Measurements from ENCODE around the gene FBXO11. TPM values are rescaled to one million over a fixed set of nuclear protein-coding genes. Genes with fewer than 3 reads are reported as not detected.
A peak's percentile ranks its signal among the peaks of the same experiment; 100 is the strongest.

FBXO11 gene
- total RNA-seq, 1 donor from 2014 or later, result 50.1 TPM

DNA sequence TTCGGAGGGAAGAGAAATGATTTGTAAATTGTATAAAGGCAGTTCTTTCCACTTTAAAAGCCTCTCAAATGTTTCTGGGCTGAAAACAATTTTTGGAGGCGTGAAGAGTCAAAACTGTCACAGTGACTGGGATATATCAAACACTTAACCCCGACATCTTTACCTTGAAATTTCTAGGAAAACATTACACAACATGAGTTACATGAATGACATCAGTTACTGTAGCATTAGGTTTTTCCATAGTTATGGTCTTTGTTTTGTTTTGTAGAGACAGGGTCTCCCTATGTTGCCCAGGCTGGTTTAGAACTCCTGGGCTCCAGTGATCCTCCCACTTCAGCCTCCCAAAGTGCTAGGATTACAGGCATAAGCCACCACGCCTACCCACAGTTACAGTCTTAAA is 97.7 kb downstream of the FBXO11 start:
- DNase-seq, result no peak
- H3K27me3 Mint-ChIP-seq, result no peaks in the 10 kb centered on the region
- intact Hi-C loops (cut with micrococcal nuclease), result no loop called here
- peak overlapping the region; percentile 38 for H3K27ac Mint-ChIP-seq
- peaks cover 71% of the 10 kb centered on the region for H3K36me3 Mint-ChIP-seq (ENCODE audit: low read depth)
- H3K9me3 Mint-ChIP-seq, result no peaks in the 10 kb centered on the region
- peaks cover 21% of the 10 kb centered on the region for H3K4me1 Mint-ChIP-seq
- H3K4me3 Mint-ChIP-seq, result no peak overlapping the region

DNA sequence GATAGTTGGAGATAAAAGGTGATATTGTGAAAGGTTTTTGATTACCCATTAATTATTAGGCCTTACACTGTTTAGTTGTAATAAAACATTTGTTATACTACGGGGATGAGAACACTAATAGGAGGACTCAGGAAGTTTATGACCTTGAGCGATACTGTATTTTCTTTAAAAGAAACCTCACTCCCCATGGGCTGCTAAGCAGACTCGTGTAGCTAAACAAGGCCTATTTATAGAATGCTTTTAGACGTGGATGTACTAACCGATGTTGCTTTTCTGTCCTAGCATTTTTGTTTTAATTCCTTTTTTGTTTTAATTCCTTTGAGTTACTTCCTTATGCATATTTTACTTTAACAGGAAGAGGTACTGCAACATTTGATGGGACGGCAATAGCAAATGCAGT is 100.4 kb downstream of the FBXO11 start:
- peaks cover 5% of the 10 kb centered on the region for H3K4me1 Mint-ChIP-seq
- H3K27me3 Mint-ChIP-seq, result no peaks in the 10 kb centered on the region
- H3K9me3 Mint-ChIP-seq, result peaks cover 7% of the 10 kb centered on the region
- H3K27ac Mint-ChIP-seq, result no peak overlapping the region
- no peak overlapping the region for H3K4me3 Mint-ChIP-seq
- peaks cover 71% of the 10 kb centered on the region for H3K36me3 Mint-ChIP-seq (ENCODE audit: low read depth)
- intact Hi-C loops (cut with micrococcal nuclease), result no loop called here
- no peak for DNase-seq

DNA sequence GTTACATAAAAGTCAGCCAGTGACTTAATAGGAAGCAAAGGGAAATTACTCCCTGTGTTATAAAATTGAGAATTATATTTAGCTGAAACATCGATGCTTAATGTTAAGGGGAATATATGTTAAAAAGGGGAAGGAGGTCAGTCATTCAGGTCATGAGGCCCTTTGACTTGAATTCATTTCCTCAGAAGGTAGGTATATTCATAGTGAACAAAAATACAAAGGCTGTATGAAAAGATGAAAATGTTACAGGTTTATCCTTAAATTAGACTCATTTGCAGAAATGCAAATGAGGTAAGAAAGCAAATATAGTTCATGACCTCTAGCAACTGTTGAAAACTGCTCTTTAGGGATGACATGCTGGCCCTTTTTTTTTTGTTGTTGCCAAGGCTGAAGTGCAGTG is 102.5 kb downstream of the FBXO11 start:
- Mint-ChIP-seq H3K4me1 (peaks cover 5% of the 10 kb centered on the region), H3K9me3 (peaks cover 7% of the 10 kb centered on the region), H3K27me3 (no peaks in the 10 kb centered on the region), H3K36me3 (ENCODE audit: low read depth) (peaks cover 87% of the 10 kb centered on the region), H3K27ac (no peak overlapping the region), H3K4me3 (no peak overlapping the region)
- no peak for DNase-seq
- intact Hi-C loops (cut with micrococcal nuclease), result no loop called here

DNA sequence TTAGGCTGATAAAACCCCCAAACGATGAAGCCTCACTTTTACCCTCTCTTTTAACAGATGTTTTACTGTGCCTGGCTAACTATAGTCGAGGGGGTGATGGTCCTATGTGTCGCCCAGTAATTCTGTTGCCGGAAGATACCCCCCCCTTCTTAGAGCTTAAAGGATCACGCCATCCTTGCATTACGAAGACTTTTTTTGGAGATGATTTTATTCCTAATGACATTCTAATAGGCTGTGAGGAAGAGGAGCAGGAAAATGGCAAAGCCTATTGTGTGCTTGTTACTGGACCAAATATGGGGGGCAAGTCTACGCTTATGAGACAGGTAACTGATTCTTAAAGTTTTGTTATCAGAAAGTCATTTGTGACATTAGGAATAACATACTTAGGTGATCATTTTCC is 102.9 kb downstream of the FBXO11 start:
- intact Hi-C loops (cut with micrococcal nuclease), result no loop called here
- Mint-ChIP-seq H3K9me3 (peaks cover 7% of the 10 kb centered on the region), H3K27ac (no peak overlapping the region), H3K4me1 (peaks cover 8% of the 10 kb centered on the region), H3K27me3 (no peaks in the 10 kb centered on the region), H3K36me3 (ENCODE audit: low read depth) (peaks cover 89% of the 10 kb centered on the region), H3K4me3 (no peak overlapping the region)
- DNase-seq, result no peak

DNA sequence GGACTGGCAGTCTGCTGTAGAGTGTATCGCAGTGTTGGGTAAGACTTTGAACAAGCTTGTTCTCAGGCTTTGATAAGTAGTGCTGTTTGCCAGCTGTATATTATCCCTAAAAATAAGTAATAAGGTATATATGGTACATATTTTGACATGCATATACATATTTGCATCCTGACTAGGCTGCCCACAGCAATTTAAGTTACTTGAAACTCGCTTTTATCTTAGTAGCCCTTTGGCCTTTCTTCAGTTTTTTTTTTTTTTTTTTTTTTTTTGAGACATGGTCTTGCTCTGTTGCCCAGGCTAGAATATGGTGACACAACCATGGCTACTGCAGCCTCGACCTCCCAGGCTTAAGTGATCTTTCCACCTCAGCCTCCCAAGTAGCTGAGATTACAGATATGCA is 105.2 kb downstream of the FBXO11 start:
- Mint-ChIP-seq H3K27me3 (no peaks in the 10 kb centered on the region), H3K27ac (no peak overlapping the region), H3K36me3 (ENCODE audit: low read depth) (peaks cover 90% of the 10 kb centered on the region), H3K9me3 (peaks cover 7% of the 10 kb centered on the region), H3K4me1 (peaks cover 6% of the 10 kb centered on the region), H3K4me3 (no peak overlapping the region)
- intact Hi-C loops (cut with micrococcal nuclease), result no loop called here
- no peak for DNase-seq

DNA sequence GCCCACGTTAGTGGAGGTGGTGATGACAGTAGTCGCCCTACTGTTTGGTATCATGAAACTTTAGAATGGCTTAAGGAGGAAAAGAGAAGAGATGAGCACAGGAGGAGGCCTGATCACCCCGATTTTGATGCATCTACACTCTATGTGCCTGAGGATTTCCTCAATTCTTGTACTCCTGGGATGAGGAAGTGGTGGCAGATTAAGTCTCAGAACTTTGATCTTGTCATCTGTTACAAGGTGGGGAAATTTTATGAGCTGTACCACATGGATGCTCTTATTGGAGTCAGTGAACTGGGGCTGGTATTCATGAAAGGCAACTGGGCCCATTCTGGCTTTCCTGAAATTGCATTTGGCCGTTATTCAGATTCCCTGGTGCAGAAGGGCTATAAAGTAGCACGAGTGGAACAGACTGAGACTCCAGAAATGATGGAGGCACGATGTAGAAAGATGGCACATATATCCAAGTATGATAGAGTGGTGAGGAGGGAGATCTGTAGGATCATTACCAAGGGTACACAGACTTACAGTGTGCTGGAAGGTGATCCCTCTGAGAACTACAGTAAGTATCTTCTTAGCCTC is 107.2 kb downstream of the FBXO11 start:
- H3K36me3 Mint-ChIP-seq (ENCODE audit: low read depth), result peaks cover 89% of the 10 kb centered on the region
- no peak overlapping the region for H3K27ac Mint-ChIP-seq
- no peaks in the 10 kb centered on the region for H3K27me3 Mint-ChIP-seq
- H3K4me3 Mint-ChIP-seq, result no peak overlapping the region
- DNase-seq, result no peak
- intact Hi-C loops (cut with micrococcal nuclease), result no loop called here
- peaks cover 8% of the 10 kb centered on the region for H3K4me1 Mint-ChIP-seq
- H3K9me3 Mint-ChIP-seq, result peaks cover 7% of the 10 kb centered on the region

DNA sequence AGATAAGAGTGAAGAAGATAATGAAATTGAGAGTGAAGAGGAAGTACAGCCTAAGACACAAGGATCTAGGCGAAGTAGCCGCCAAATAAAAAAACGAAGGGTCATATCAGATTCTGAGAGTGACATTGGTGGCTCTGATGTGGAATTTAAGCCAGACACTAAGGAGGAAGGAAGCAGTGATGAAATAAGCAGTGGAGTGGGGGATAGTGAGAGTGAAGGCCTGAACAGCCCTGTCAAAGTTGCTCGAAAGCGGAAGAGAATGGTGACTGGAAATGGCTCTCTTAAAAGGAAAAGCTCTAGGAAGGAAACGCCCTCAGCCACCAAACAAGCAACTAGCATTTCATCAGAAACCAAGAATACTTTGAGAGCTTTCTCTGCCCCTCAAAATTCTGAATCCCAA is 107.7 kb downstream of the FBXO11 start:
- no peak overlapping the region for H3K4me3 Mint-ChIP-seq
- H3K27ac Mint-ChIP-seq, result peak overlapping the region; percentile 8
- H3K36me3 Mint-ChIP-seq (ENCODE audit: low read depth), result peaks cover 86% of the 10 kb centered on the region
- intact Hi-C loops (cut with micrococcal nuclease), result no loop called here
- peaks cover 8% of the 10 kb centered on the region for H3K4me1 Mint-ChIP-seq
- H3K27me3 Mint-ChIP-seq, result no peaks in the 10 kb centered on the region
- DNase-seq, result no peak
- H3K9me3 Mint-ChIP-seq, result peaks cover 7% of the 10 kb centered on the region

DNA sequence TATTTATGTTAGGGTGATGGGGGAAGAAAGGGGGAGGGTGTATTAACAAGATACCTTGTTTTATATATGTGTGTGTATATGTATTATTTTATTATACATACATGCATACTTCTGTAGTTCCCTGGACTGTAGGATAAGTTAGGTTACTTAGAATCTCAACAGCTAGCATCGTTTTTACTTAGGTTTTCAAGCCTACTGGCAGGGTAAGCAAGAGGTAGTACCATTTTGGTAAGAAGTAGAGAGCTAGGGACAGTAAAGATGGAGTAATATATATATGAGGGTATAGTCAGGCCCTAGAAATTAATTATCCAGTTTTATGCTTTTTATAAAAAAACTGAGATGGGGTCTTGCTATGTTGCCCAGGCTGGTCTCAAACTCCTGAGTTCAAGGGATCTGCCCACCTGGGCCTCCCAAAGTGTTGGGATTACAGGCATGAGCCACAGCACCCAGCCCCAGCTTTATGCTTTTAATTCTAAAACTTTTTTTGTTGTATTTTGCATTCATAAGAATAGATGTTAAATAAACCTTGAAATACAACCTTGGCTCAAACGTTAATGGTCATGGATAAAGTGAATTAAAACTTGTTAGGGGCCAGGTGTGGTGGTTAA is 110.1 kb downstream of the FBXO11 start:
- Mint-ChIP-seq H3K4me3 (no peak overlapping the region), H3K36me3 (ENCODE audit: low read depth) (peaks cover 70% of the 10 kb centered on the region), H3K9me3 (no peaks in the 10 kb centered on the region), H3K4me1 (peaks cover 8% of the 10 kb centered on the region), H3K27ac (no peak overlapping the region), H3K27me3 (no peaks in the 10 kb centered on the region)
- intact Hi-C loops (cut with micrococcal nuclease), result no loop called here
- no peak for DNase-seq

DNA sequence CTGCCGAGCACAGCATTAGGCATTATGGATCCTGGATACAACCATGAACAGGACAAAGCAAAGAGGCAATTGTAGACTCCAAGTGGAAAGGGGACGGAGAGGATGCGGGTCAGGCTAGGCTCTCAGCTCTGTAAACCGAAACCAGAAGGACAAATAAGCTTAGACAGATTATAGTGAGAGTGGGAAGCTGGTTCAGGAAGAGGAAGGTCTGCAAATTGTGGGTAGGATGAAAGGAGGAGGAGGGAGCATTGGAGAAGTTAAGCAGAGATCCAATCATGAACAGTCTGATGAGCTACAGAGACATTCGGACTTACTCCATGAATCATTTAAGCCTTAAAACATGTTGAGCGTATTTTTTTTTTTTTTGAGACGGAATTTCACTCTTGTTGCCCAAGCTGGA is 120.3 kb downstream of the FBXO11 start:
- peak overlapping the region; percentile 17 for H3K27ac Mint-ChIP-seq
- H3K9me3 Mint-ChIP-seq, result no peaks in the 10 kb centered on the region
- H3K36me3 Mint-ChIP-seq (ENCODE audit: low read depth), result peaks cover 28% of the 10 kb centered on the region
- intact Hi-C loops (cut with micrococcal nuclease), result no loop called here
- H3K4me1 Mint-ChIP-seq, result peaks cover 17% of the 10 kb centered on the region
- H3K27me3 Mint-ChIP-seq, result no peaks in the 10 kb centered on the region
- H3K4me3 Mint-ChIP-seq, result peak overlapping the region; percentile 90
- no peak for DNase-seq

DNA sequence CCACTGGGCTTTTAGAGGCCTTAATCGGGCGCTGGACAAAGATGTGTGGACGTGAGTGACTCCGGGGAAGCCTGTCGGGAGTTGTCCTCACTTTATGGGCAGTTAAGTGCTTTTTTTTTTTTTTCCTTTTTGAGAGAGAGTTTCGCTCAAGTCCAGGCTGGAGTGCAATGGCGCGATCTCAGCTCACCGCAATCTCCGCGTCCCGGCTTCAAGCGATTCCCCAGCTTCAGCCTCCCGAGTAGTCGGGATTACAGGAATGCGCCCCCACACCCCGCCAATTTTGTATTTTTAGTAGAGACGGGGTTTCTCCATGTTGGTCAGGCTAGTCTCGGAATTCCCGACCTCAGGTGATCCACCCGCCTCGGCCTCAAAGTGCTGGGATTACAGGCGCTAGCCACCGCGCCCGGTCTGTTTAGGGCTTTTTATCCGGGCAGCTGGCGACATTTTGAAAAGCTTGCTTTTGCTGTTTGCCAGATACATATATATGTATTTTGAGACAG is 121.9 kb downstream of the FBXO11 start:
- no peak overlapping the region for H3K27ac Mint-ChIP-seq
- no peak for DNase-seq
- intact Hi-C loops (cut with micrococcal nuclease), result loop anchor here (5.0 kb wide), 2 partner anchors 323 to 638 kb away; no protein-coding TSS in a partner anchor
- no peaks in the 10 kb centered on the region for H3K9me3 Mint-ChIP-seq
- H3K27me3 Mint-ChIP-seq, result no peaks in the 10 kb centered on the region
- peaks cover 14% of the 10 kb centered on the region for H3K4me1 Mint-ChIP-seq
- H3K4me3 Mint-ChIP-seq, result peak overlapping the region; percentile 90
- H3K36me3 Mint-ChIP-seq (ENCODE audit: low read depth), result peaks cover 19% of the 10 kb centered on the region

DNA sequence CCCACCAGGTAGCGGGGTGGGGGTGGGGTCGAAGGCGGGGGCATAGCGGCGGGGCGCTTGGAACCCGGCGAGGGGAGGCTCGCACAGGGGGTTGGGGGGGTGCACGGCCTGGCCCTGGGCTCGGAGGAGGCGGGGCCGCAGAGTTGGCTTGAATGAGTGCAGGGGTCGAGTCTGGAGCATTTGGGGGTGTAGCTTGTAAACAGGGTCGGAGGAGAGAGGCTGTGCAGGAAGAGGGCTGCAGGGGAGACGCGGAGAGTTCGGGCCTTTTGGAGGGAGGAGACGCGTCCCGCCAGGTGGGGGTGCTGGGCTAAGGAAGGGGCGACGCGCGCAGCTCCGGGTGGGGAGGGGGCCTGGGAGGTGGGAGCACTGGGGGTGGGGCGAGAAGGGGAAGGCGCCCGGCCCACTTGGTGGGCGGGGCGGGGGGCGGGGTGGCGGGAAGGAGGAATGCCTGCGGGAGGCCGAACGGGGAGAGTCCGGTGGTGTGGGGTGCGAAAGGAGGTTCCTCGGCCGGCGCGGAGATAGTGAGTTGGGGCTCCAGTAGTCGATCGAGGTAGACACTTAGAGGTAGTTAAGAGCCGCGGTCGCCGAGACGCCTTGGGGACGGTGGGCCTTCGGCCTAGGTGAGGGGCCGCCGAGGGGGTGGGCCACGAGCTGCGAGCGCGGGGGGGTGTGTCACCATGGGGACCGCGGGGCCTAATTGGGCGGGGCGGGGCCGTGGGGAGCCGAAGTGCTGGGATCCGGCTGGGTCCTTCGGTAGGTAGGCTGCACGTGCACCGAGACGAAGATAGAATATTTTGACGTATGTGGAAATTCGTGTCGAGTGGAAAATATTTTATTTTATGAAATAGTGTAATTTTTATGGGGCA is 122.6 kb downstream of the FBXO11 start:
- peak overlapping the region; percentile 89 for H3K27ac Mint-ChIP-seq
- H3K4me3 Mint-ChIP-seq, result peak overlapping the region; percentile 90
- H3K36me3 Mint-ChIP-seq (ENCODE audit: low read depth), result peaks cover 19% of the 10 kb centered on the region
- no peaks in the 10 kb centered on the region for H3K9me3 Mint-ChIP-seq
- H3K4me1 Mint-ChIP-seq, result peaks cover 14% of the 10 kb centered on the region
- DNase-seq, result peak; percentile 87
- intact Hi-C loops (cut with micrococcal nuclease), result loop anchor here (1.0 to 5.0 kb wide), 4 partner anchors 123 to 639 kb away; partner anchors contain the start of genes FBXO11 and MSH2
- H3K27me3 Mint-ChIP-seq, result no peaks in the 10 kb centered on the region

DNA sequence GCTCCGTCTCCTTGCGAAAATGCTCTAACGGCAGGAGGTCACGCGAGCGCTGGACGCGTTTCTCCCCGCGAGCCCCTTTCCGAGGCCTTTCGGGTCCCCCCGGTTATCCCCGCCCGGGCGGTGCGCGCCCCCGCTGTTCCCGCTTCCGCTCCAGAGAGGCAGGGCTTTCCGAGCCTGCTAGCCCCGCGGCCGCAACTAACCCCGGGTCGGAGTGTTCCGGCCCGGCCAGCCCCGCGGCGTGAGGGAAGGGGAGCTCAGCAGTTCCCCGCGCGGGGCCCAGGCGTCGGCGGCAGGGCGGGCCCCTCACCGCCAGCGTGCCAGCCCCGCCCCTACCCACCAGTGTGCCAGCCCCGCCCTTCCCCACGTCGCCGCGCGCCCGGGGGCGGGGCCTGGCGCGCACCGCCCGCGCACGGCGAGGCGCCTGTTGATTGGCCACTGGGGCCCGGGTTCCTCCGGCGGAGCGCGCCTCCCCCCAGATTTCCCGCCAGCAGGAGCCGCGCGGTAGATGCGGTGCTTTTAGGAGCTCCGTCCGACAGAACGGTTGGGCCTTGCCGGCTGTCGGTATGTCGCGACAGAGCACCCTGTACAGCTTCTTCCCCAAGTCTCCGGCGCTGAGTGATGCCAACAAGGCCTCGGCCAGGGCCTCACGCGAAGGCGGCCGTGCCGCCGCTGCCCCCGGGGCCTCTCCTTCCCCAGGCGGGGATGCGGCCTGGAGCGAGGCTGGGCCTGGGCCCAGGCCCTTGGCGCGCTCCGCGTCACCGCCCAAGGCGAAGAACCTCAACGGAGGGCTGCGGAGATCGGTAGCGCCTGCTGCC is 123.4 kb downstream of the FBXO11 start, which contains the start of gene MSH6:
TSS of gene MSH6 (plus strand) at position 475 of the 815 bp plus-strand sequence. CDS start at position 564, 89 bp downstream.
- peak; percentile 97 for DNase-seq
- H3K36me3 Mint-ChIP-seq (ENCODE audit: low read depth), result peaks cover 19% of the 10 kb centered on the region
- H3K27ac Mint-ChIP-seq, result peak within 1 kb of the TSS; percentile 89
- no peaks in the 10 kb centered on the region for H3K27me3 Mint-ChIP-seq
- intact Hi-C loops (cut with micrococcal nuclease), result loop anchor here (1.0 to 5.0 kb wide), 4 partner anchors 123 to 639 kb away; partner anchors contain the start of genes FBXO11 and MSH2
- no peaks in the 10 kb centered on the region for H3K9me3 Mint-ChIP-seq
- peaks cover 14% of the 10 kb centered on the region for H3K4me1 Mint-ChIP-seq
- H3K4me3 Mint-ChIP-seq, result peak within 1 kb of the TSS; percentile 90

DNA sequence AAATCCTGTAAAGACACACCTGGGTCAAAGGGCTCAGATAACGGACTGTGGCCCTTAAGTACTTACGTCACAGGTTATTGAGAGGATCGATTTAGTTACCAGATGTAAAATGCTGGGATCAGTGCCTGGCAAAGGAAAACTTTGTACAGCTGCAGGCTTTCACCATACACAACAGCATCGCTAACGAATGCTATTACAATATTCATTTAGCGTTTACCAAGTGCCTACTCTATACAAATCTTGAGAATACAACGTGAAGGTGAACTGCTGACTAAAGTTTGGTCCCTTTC is 124.0 kb downstream of the FBXO11 start:
- no peak for DNase-seq
- H3K27ac Mint-ChIP-seq, result peak overlapping the region; percentile 82
- peaks cover 14% of the 10 kb centered on the region for H3K4me1 Mint-ChIP-seq
- H3K36me3 Mint-ChIP-seq (ENCODE audit: low read depth), result peaks cover 19% of the 10 kb centered on the region
- intact Hi-C loops (cut with micrococcal nuclease), result loop anchor here (2.0 to 5.0 kb wide), 3 partner anchors 325 to 640 kb away; partner anchors contain the start of gene MSH2
- H3K27me3 Mint-ChIP-seq, result no peaks in the 10 kb centered on the region
- no peaks in the 10 kb centered on the region for H3K9me3 Mint-ChIP-seq
- H3K4me3 Mint-ChIP-seq, result peak overlapping the region; percentile 85
